Neuron (in vitro differentiated cells): ENCODE data around the gene AGT.
"Not testable (repeated sequence)": the region's sequence is repeated elsewhere in the genome, so short reads cannot be mapped to it uniquely, and the experiment has no call there.

ENCODE experiments used
- H2AFZ ChIP-seq: one replicate; pipeline ENCODE4 v1.6.1; 2013; ENCODE audit warnings: low read depth, mild to moderate bottlenecking, inconsistent platforms, low read length, moderate library complexity
- H3K27me3 ChIP-seq: one replicate; pipeline ENCODE4 v1.6.1; 2013; ENCODE audit warnings: low read length; ENCODE audit not compliant: insufficient read depth
- H3K36me3 ChIP-seq: one replicate; pipeline ENCODE4 v1.6.1; 2013; ENCODE audit warnings: low read length; ENCODE audit not compliant: insufficient read depth
- H3K4me1 ChIP-seq: one replicate; pipeline ENCODE4 v1.6.1; 2013; ENCODE audit warnings: low read length; ENCODE audit not compliant: insufficient read depth
- H3K4me3 ChIP-seq: 2 replicates; pipeline ENCODE4 v1.5.1; 2013; ENCODE audit warnings: mild to moderate bottlenecking, low read length, moderate library complexity
- H3K9me3 ChIP-seq: one replicate; pipeline ENCODE4 v1.6.1; 2013; ENCODE audit warnings: low read length

AGT gene

GRCh38 chr1:230668227-230668626 is 45.7 kb downstream of the AGT start:
- Histone ChIP-seq H3K9me3 (no peaks in the 10 kb centered on the region), H3K4me1 (peaks cover 16% of the 10 kb centered on the region), H3K36me3 (peaks cover 70% of the 10 kb centered on the region), H3K4me3 (no peak overlapping the region), H2AFZ (no peak overlapping the region), H3K27me3 (no peaks in the 10 kb centered on the region)

GRCh38 chr1:230661976-230662375 is 51.9 kb downstream of the AGT start:
- no peak overlapping the region for H3K4me3 ChIP-seq
- peaks cover 16% of the 10 kb centered on the region for H3K4me1 ChIP-seq
- H3K36me3 ChIP-seq = peaks cover 57% of the 10 kb centered on the region
- H2AFZ ChIP-seq = no peak overlapping the region
- H3K27me3 ChIP-seq = no peaks in the 10 kb centered on the region
- H3K9me3 ChIP-seq = no peaks in the 10 kb centered on the region

GRCh38 chr1:230658691-230659090 is 55.2 kb downstream of the AGT start:
- no peaks in the 10 kb centered on the region for H3K4me1 ChIP-seq
- H3K36me3 ChIP-seq = peaks cover 37% of the 10 kb centered on the region
- peaks cover under 1% of the 10 kb centered on the region for H3K9me3 ChIP-seq
- no peak overlapping the region for H3K4me3 ChIP-seq
- H3K27me3 ChIP-seq = no peaks in the 10 kb centered on the region
- H2AFZ ChIP-seq = no peak overlapping the region

GRCh38 chr1:230658103-230658502 is 55.8 kb downstream of the AGT start:
- H2AFZ ChIP-seq, H3K4me1 ChIP-seq, H3K4me3 ChIP-seq, H3K27me3 ChIP-seq, H3K9me3 ChIP-seq: not testable (repeated sequence)
- peaks cover 33% of the 10 kb centered on the region for H3K36me3 ChIP-seq

GRCh38 chr1:230656719-230657118 is 57.2 kb downstream of the AGT start:
- H2AFZ ChIP-seq, H3K4me1 ChIP-seq, H3K9me3 ChIP-seq, H3K27me3 ChIP-seq, H3K4me3 ChIP-seq: not testable (repeated sequence)
- H3K36me3 ChIP-seq = peaks cover 22% of the 10 kb centered on the region
